HG03469 (cell line): ENCODE measurements around the gene GTSE1.
"Not testable (repeated sequence)": the region's sequence is repeated elsewhere in the genome, so short reads cannot be mapped to it uniquely, and the experiment has no call there.

ENCODE experiments used
- ATAC-seq: cut with Tn5 transposase; IDR thresholded peaks from one replicate; pipeline ENCODE4 v1.9.1; 2021; ENCODE audit warnings: mild to moderate bottlenecking, moderate library complexity, moderate number of reproducible peaks; ENCODE audit not compliant: unreplicated experiment

Gene GTSE1, protein sequence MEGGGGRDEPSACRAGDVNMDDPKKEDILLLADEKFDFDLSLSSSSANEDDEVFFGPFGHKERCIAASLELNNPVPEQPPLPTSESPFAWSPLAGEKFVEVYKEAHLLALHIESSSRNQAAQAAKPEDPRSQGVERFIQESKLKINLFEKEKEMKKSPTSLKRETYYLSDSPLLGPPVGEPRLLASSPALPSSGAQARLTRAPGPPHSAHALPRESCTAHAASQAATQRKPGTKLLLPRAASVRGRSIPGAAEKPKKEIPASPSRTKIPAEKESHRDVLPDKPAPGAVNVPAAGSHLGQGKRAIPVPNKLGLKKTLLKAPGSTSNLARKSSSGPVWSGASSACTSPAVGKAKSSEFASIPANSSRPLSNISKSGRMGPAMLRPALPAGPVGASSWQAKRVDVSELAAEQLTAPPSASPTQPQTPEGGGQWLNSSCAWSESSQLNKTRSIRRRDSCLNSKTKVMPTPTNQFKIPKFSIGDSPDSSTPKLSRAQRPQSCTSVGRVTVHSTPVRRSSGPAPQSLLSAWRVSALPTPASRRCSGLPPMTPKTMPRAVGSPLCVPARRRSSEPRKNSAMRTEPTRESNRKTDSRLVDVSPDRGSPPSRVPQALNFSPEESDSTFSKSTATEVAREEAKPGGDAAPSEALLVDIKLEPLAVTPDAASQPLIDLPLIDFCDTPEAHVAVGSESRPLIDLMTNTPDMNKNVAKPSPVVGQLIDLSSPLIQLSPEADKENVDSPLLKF

DNA sequence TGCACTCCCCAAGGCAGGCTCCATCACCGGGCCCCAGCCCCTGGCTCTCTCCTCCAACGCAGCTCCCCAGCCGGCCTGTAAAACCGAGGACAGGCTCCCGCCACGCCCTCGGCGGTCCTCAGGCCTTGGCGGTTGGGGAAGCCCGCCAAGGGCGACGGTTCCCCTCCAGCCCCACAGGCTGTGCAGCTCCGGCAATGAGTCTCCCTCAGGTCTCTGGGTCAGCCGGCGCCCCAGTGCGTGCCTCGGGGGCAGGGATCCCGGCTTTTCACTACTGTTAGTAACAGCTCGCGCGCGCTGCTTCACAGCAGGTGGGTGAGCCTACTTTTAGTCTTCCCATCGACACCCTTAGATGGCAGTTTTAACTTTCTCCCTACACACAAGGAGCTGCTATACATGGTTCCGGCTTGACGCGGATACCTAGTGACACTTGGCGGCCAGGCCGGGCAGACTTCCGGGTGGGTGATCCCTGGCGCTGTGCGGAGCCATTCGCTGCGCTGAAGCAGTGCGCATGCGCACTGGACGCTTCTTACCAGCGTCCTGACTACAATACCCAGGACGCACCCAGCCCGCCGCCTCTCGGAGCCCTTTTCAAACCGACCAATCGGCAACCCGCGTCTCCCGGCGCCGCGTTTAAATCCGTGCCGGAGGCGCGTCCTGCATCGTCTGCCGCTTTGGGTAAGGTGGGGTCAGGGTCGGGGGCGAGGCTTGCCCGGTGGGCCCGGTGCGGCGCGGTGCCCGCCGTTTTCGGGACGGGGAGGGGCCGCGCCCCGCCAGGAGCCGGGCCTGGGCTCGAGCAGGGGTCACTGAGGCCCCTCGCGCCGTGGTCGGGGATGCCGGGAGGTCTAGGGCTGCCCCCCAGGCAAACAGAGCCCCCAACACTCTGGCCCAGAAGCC is at the start of gene GTSE1:
Gene GTSE1 (plus strand): TSS at position 614 of the 894 bp plus-strand sequence. CDS start 531 bp downstream, outside the sequence.
- ATAC-seq: peak; percentile 78

GRCh38 chr22:46247443-46247975 is 49.2 kb upstream of the GTSE1 start:
- ATAC-seq: no peak

GRCh38 chr22:46250035-46250782 is 46.5 kb upstream of the GTSE1 start, which contains the start of gene CDPF1:
CDPF1 (minus strand) TSS chr22:46250293; CDS start chr22:46248284, 2,009 bp downstream.
- peak; percentile 64 for ATAC-seq

DNA sequence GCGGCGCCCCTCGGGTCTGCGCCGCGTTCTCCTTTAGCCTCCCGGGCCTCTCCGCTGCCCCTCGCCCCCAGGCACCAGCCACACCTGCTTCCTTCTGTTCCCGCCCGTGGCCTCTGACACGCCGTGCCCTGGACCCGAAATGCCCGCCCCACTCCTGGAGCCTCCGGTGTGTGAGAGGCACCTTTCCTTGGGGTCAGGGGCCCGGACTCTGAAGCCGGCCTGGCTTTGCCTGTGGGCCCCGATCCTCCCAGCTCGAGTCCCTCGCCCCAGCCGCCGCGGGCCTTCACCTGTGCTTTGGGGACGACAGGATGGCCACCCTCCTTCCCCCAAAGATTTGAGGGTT is 45.9 kb upstream of the GTSE1 start:
- ATAC-seq: no peak

- no peak for ATAC-seq
Observed at GRCh38 chr22:46251266-46251665, 45.4 kb upstream of the GTSE1 start.

GRCh38 chr22:46251816-46252380 is 44.8 kb upstream of the GTSE1 start:
- ATAC-seq: no peak

GRCh38 chr22:46256358-46256958 is 40.2 kb upstream of the GTSE1 start:
- no peak for ATAC-seq

GRCh38 chr22:46259374-46259773 is 37.3 kb upstream of the GTSE1 start:
- ATAC-seq: no peak

- no peak for ATAC-seq
Observed at GRCh38 chr22:46260038-46260437, 36.6 kb upstream of the GTSE1 start.

- ATAC-seq: no peak
Observed at GRCh38 chr22:46262449-46263215, 34.0 kb upstream of the GTSE1 start.

- ATAC-seq: no peak
Observed at GRCh38 chr22:46263216-46263590, 33.5 kb upstream of the GTSE1 start, which contains the start of gene PKDREJ. PKDREJ (minus strand) TSS chr22:46263343; CDS start chr22:46263322, 21 bp downstream.

- ATAC-seq: not testable (repeated sequence)
Observed at GRCh38 chr22:46264520-46264919, 32.1 kb upstream of the GTSE1 start.

DNA sequence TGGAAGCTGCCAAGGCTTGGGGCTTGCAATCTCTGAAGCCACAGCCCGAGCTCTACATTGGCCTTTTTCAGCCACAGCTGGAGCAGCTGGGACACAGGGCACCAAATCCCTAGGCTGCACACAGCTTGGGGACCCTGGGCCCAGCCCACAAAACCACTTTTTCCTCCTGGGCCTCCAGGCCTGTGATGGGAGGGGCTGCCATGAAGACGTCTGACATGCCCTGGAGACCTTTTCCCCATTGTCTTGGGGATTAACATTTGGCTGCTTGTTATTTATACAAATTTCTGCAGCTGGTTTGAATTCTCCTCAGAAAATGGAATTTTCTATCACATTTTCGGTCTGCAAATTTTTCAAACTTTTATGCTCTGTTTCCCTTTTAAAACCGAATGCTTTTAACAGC is 31.0 kb upstream of the GTSE1 start:
- not testable (repeated sequence) for ATAC-seq

- ATAC-seq: no peak
Observed at GRCh38 chr22:46267431-46268279, 29.0 kb upstream of the GTSE1 start, which contains the start of gene TTC38. TTC38 (plus strand) TSS chr22:46268008; CDS start chr22:46268040, 32 bp downstream.

DNA sequence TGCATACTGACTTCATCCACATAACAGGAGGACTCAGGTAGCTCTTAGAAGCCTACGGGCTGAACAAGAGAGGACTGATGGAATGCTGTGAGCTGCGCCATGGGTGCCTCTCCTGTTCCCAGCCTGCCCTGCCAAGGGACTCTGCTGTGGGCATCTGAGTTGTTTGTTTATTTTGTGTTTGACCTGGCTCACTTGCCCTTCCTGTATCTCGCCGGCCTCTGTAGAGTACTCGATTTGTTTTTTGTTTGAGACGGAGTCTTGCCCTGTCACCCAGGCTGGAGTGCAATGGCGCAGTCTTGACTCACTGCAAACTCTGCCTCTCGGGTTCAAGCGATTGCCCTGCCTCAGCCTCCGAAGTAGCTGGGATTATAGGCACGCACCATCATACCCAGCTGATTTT is 27.1 kb upstream of the GTSE1 start:
- ATAC-seq: no peak

DNA sequence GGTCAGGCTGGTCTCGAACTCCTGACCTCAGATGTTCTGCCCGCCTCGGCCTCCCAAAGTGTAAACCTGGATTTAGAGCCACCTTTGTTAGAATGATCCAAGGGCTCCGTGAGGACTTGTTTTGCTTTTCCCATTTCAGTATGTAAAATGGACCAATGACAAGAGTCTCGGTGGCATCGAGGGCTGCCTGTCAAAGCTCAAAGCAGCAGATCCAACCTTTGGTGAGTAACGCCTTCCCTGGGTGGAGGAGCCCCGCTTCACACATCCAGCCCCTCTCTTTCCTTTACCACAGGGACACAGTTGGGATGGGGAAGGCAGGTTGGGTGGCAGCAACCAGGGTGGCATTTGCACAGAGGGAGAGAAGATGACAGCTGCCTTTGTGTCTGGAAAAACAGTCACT is 24.5 kb upstream of the GTSE1 start:
- ATAC-seq: no peak

- no peak for ATAC-seq
Observed at GRCh38 chr22:46272762-46273431, 23.8 kb upstream of the GTSE1 start.
